ENCODE measurements around the gene ADGRG3.

- no peak for TF ChIP-seq CTCF (IDR thresholded peaks at IDR 0.05)
- TF ChIP-seq POLR2AphosphoS5 (IDR thresholded peaks at IDR 0.05), result no peak
- TF ChIP-seq EP300 (IDR thresholded peaks at IDR 0.05), result no peak
- no peak for TF ChIP-seq POLR2A (IDR thresholded peaks at IDR 0.05; ENCODE audit: low read depth)
Observed at GRCh38 chr16:57682809-57683635, 14.9 kb downstream of the ADGRG3 start.
